Activated naive CD8-positive, alpha-beta T cell (primary cell): ENCODE results near the gene STK17A.
"Not testable (repeated sequence)": the region's sequence is repeated elsewhere in the genome, so short reads cannot be mapped to it uniquely, and the experiment has no call there.

ENCODE experiments used
- H3K27ac Mint-ChIP-seq: one replicate; pipeline ENCODE4 v1.8.0; 2021; ENCODE audit warnings: mixed read lengths
- H3K27me3 Mint-ChIP-seq: one replicate; pipeline ENCODE4 v1.8.0; 2021; ENCODE audit warnings: mixed read lengths
- H3K36me3 Mint-ChIP-seq: one replicate; pipeline ENCODE4 v1.8.0; 2021; ENCODE audit warnings: mixed read lengths
- H3K4me1 Mint-ChIP-seq: one replicate; pipeline ENCODE4 v1.8.0; 2021; ENCODE audit warnings: low read depth, mixed read lengths
- H3K4me3 Mint-ChIP-seq: one replicate; pipeline ENCODE4 v1.8.0; 2021; ENCODE audit warnings: mild to moderate bottlenecking, mixed read lengths
- H3K9me3 Mint-ChIP-seq: one replicate; pipeline ENCODE4 v1.8.0; 2021; ENCODE audit warnings: low read depth, mixed read lengths

STK17A gene

GRCh38 chr7:43557831-43558495 is 24.9 kb upstream of the STK17A start:
- H3K27ac Mint-ChIP-seq, result no peak overlapping the region
- H3K4me3 Mint-ChIP-seq, result no peak overlapping the region
- H3K9me3 Mint-ChIP-seq, result no peaks in the 10 kb centered on the region
- H3K4me1 Mint-ChIP-seq, result peaks cover 22% of the 10 kb centered on the region
- peaks cover 12% of the 10 kb centered on the region for H3K27me3 Mint-ChIP-seq
- H3K36me3 Mint-ChIP-seq, result no peaks in the 10 kb centered on the region

GRCh38 chr7:43559171-43559945 is 23.6 kb upstream of the STK17A start:
- no peaks in the 10 kb centered on the region for H3K36me3 Mint-ChIP-seq
- no peak overlapping the region for H3K4me3 Mint-ChIP-seq
- no peak overlapping the region for H3K27ac Mint-ChIP-seq
- no peaks in the 10 kb centered on the region for H3K9me3 Mint-ChIP-seq
- peaks cover 16% of the 10 kb centered on the region for H3K27me3 Mint-ChIP-seq
- H3K4me1 Mint-ChIP-seq, result peaks cover 9% of the 10 kb centered on the region

GRCh38 chr7:43559946-43560335 is 23.0 kb upstream of the STK17A start:
- H3K27me3 Mint-ChIP-seq, result peaks cover 17% of the 10 kb centered on the region
- no peaks in the 10 kb centered on the region for H3K9me3 Mint-ChIP-seq
- H3K4me3 Mint-ChIP-seq, result no peak overlapping the region
- no peak overlapping the region for H3K27ac Mint-ChIP-seq
- no peaks in the 10 kb centered on the region for H3K36me3 Mint-ChIP-seq
- peaks cover 4% of the 10 kb centered on the region for H3K4me1 Mint-ChIP-seq

- peaks cover 18% of the 10 kb centered on the region for H3K27me3 Mint-ChIP-seq
- no peak overlapping the region for H3K27ac Mint-ChIP-seq
- no peak overlapping the region for H3K4me3 Mint-ChIP-seq
- no peaks in the 10 kb centered on the region for H3K9me3 Mint-ChIP-seq
- H3K4me1 Mint-ChIP-seq, result peaks cover 2% of the 10 kb centered on the region
- no peaks in the 10 kb centered on the region for H3K36me3 Mint-ChIP-seq
Measured at GRCh38 chr7:43560742-43561330, 22.1 kb upstream of the STK17A start.

GRCh38 chr7:43562383-43562782 is 20.5 kb upstream of the STK17A start:
- H3K4me1 Mint-ChIP-seq, result no peaks in the 10 kb centered on the region
- no peaks in the 10 kb centered on the region for H3K9me3 Mint-ChIP-seq
- H3K4me3 Mint-ChIP-seq, result no peak overlapping the region
- no peaks in the 10 kb centered on the region for H3K36me3 Mint-ChIP-seq
- H3K27me3 Mint-ChIP-seq, result peaks cover 18% of the 10 kb centered on the region
- no peak overlapping the region for H3K27ac Mint-ChIP-seq

- Mint-ChIP-seq H3K36me3 (no peaks in the 10 kb centered on the region), H3K27me3 (peaks cover 18% of the 10 kb centered on the region), H3K4me1 (peaks cover 4% of the 10 kb centered on the region), H3K4me3 (no peak overlapping the region), H3K9me3 (no peaks in the 10 kb centered on the region), H3K27ac (no peak overlapping the region)
Measured at GRCh38 chr7:43565786-43566185, 17.1 kb upstream of the STK17A start.

GRCh38 chr7:43568529-43568928 is 14.4 kb upstream of the STK17A start:
- no peak overlapping the region for H3K4me3 Mint-ChIP-seq
- H3K9me3 Mint-ChIP-seq, result no peaks in the 10 kb centered on the region
- H3K4me1 Mint-ChIP-seq, result peaks cover 16% of the 10 kb centered on the region
- H3K36me3 Mint-ChIP-seq, result no peaks in the 10 kb centered on the region
- peaks cover 2% of the 10 kb centered on the region for H3K27me3 Mint-ChIP-seq
- H3K27ac Mint-ChIP-seq, result no peak overlapping the region

GRCh38 chr7:43569424-43569823 is 13.5 kb upstream of the STK17A start:
- Mint-ChIP-seq H3K27me3 (peaks cover 2% of the 10 kb centered on the region), H3K27ac (no peak overlapping the region), H3K4me3 (no peak overlapping the region), H3K9me3 (no peaks in the 10 kb centered on the region), H3K36me3 (no peaks in the 10 kb centered on the region), H3K4me1 (peaks cover 16% of the 10 kb centered on the region)

GRCh38 chr7:43570688-43571365 is 12.1 kb upstream of the STK17A start:
- Mint-ChIP-seq H3K4me1 (peaks cover 16% of the 10 kb centered on the region), H3K27me3 (no peaks in the 10 kb centered on the region), H3K9me3 (no peaks in the 10 kb centered on the region), H3K4me3 (no peak overlapping the region), H3K27ac (no peak overlapping the region), H3K36me3 (no peaks in the 10 kb centered on the region)

- Mint-ChIP-seq H3K27me3 (no peaks in the 10 kb centered on the region), H3K4me3 (no peak overlapping the region), H3K4me1 (peaks cover 16% of the 10 kb centered on the region), H3K9me3 (no peaks in the 10 kb centered on the region), H3K27ac (peak overlapping the region; percentile 1), H3K36me3 (no peaks in the 10 kb centered on the region)
Measured at GRCh38 chr7:43572516-43573049, 10.3 kb upstream of the STK17A start.

GRCh38 chr7:43573832-43574231 is 9.1 kb upstream of the STK17A start:
- H3K4me1 Mint-ChIP-seq, result peaks cover 16% of the 10 kb centered on the region
- not testable (repeated sequence) for H3K27me3 Mint-ChIP-seq, H3K4me3 Mint-ChIP-seq, H3K27ac Mint-ChIP-seq, H3K9me3 Mint-ChIP-seq, H3K36me3 Mint-ChIP-seq

GRCh38 chr7:43575506-43575905 is 7.4 kb upstream of the STK17A start:
- H3K9me3 Mint-ChIP-seq, result no peaks in the 10 kb centered on the region
- H3K4me1 Mint-ChIP-seq, result peaks cover 15% of the 10 kb centered on the region
- H3K27ac Mint-ChIP-seq, result no peak overlapping the region
- H3K4me3 Mint-ChIP-seq, result no peak overlapping the region
- no peaks in the 10 kb centered on the region for H3K27me3 Mint-ChIP-seq
- no peaks in the 10 kb centered on the region for H3K36me3 Mint-ChIP-seq

GRCh38 chr7:43576241-43576640 is 6.7 kb upstream of the STK17A start:
- no peak overlapping the region for H3K4me3 Mint-ChIP-seq
- H3K9me3 Mint-ChIP-seq, result no peaks in the 10 kb centered on the region
- no peaks in the 10 kb centered on the region for H3K27me3 Mint-ChIP-seq
- peaks cover 9% of the 10 kb centered on the region for H3K4me1 Mint-ChIP-seq
- H3K27ac Mint-ChIP-seq, result no peak overlapping the region
- no peaks in the 10 kb centered on the region for H3K36me3 Mint-ChIP-seq

GRCh38 chr7:43577485-43577951 is 5.4 kb upstream of the STK17A start:
- Mint-ChIP-seq H3K27ac (no peak overlapping the region), H3K4me3 (no peak overlapping the region), H3K4me1 (peaks cover 12% of the 10 kb centered on the region)

More at GRCh38 chr7:43577485-43577951, 5.4 kb upstream of the STK17A start:
- Mint-ChIP-seq H3K27me3 (no peaks in the 10 kb centered on the region), H3K9me3 (no peaks in the 10 kb centered on the region), H3K36me3 (no peaks in the 10 kb centered on the region)
